GM18499 (cell line): Measurements from ENCODE around the gene TWSG1.
A peak's percentile ranks its signal among the peaks of the same experiment; 100 is the strongest.

Source experiments
- ATAC-seq: cut with Tn5 transposase; IDR thresholded peaks from one replicate; pipeline ENCODE4 v1.9.1; 2021; ENCODE audit warnings: moderate number of reproducible peaks; ENCODE audit not compliant: insufficient read depth, unreplicated experiment

The TWSG1 gene

DNA sequence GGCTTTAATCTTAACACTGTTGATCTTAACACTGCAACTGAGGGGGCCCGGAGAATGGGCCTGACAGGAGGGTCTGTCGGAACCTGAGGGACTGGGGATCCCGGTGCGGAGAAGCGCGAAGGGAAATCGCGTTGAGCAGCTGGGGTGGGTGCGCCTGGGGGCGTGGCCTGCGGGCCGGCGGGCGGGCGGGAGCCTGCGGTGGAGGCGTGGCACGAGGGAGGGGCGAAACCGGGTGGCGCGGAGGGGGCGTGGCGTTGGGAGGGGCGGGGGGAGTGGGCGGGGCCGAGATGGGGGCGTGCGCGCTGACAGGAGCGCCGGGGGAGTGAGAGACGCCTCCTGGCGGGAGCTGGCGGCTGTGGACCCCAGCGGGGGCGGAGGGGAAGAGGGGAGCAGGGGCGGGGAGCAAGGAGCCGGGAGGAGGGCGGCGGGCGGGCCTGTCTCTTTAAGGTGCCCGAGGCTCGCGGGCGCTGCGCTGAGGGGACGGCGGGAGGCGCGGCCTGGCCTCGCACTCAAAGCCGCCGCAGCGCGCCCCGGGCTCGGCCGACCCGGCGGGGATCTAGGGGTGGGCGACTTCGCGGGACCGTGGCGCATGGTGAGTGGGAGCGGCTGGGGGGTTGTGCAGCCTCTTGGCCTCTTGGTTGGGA is at the start of gene TWSG1:
Gene TWSG1, plus strand, starts transcription at position 445 of the 644 bp plus-strand sequence. CDS start 2,457 bp downstream, outside the sequence.
- peak; percentile 44 for ATAC-seq

- ATAC-seq: no peak
These were observed 49.0 kb upstream of the TWSG1 start for GRCh38 chr18:9285604-9286003.

GRCh38 chr18:9287036-9287435 is 47.5 kb upstream of the TWSG1 start:
- no peak for ATAC-seq

- ATAC-seq: no peak
These were observed 44.9 kb upstream of the TWSG1 start for GRCh38 chr18:9289698-9290097.

DNA sequence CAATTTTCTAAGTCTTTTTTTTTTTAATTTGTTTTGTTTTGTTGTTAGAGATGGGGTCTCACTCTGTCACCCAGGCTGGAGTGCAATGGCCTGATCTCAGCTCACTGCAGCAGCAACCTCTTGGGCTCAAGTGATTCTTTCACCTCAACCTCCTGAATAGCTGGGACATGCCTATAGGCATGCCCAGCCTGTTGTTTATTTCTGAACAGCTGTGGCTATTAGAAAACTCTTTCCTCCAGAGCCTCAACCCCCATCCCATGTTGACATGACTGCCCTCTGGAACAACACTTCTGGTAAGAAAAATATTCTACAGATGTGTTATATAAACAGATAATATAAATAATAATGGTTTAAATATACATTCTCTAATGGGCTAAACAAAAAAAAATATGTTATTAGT is 44.4 kb upstream of the TWSG1 start:
- no peak for ATAC-seq

DNA sequence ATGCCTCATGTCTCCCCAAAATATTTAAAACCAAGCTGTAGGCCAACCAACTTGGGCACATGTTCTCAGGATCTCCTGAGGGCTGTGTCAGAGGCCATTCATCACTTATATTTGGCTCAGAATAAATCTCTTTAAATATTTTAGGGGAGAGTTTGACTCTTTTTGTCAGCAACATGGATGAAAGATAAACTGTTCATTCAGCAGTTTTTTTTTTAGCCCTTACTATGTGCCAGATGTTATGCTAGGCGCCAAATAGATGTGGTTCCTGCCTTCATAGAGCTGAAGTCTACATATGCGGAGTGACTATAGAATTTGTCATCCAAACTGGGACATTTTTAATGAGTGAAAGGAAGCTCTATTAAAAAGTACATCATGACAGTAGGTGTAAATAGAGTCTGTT is 42.5 kb upstream of the TWSG1 start:
- ATAC-seq: no peak

- ATAC-seq: no peak
These were observed 40.6 kb upstream of the TWSG1 start for GRCh38 chr18:9293948-9294347.

GRCh38 chr18:9296233-9297006 is 38.2 kb upstream of the TWSG1 start:
- ATAC-seq: no peak

GRCh38 chr18:9297007-9297393 is 37.6 kb upstream of the TWSG1 start:
- no peak for ATAC-seq

DNA sequence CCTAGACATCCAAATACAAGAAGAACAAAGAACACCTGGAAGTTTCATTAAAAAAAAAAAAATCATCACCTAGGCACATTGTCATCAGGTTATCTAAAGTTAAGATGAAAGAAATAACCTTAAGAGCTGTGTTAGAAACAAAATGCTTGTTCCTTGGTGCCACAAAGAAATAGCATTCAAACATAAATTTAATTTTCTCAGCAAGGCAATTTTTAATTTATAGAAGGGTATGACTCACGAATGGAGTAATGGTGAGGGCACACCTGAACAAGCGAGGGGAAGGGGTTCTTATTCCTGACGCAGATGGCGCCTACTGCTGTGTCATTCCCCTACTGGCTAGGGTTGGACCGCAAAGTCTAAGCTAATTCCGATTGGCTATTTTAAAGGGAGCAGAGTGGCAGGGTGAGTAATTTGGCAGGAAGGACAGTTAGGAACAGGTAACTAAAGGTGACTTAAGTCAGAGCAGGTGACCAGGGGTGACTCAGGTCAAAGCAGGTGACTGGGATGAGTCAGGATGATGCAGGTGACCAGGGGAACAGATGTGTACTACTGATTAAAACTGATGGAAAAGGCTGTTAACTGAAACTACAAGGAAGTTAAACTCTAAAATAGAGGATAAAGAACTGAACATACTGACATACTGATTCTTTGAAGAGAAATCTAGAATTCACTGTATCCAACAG is 30.0 kb upstream of the TWSG1 start:
- ATAC-seq: no peak

DNA sequence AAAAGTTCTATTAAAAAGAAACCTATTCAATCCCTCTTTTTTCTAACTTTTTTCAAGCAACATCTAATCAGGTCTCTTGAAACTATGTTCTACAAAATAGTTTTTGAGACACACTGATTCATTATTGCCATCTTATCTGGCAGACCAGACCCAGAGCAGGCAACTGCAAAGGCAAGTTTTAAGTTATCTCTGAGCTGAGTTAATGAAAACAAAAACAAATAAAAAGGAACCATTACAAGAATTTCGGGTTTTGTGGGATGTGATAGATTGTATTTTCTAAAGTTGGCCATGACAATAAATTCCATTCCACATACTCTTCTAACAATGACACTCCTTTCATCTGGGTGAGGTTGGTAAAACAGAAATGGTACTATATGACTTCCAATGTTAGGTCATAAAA is 15.2 kb upstream of the TWSG1 start:
- no peak for ATAC-seq

DNA sequence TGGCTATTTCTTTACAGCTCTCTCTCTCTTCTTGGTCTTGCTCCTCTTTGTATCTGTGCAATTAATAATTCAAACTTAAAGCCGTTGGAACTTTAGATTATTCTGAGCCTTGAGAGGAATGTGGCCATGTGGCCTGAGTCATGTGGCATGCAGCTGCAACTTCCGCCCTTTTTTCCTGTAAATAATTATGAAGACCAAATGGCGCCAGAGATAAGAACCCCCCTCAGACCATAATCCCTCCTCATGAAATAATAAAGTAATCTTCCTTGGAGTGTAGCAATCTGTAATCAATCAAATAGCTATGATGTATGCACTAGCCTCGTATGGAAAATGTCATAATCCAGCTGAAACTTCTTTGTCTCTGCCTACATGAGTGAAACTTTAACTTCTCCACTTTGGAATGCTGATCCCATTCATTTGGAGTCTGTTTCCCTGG is 13.5 kb upstream of the TWSG1 start:
- ATAC-seq: no peak

DNA sequence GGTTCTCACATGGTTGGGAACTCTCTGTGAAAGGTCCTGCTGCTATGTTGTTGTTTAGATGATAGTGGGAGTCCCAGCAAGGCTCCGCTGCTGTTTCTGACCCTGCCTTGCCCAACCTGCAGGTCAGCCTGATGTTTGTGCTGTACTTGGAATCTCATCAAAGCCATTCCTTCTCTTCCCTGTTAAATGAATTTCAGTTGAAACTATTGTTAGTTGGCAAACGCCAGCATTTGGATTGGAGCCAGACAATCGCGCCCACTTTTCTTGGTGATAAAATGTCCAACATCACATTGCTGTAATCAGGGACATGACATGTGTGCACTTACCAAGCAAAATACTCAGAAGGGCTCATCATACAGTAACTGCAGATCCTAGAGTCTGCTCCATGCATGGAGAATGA is 12.8 kb upstream of the TWSG1 start:
- no peak for ATAC-seq

DNA sequence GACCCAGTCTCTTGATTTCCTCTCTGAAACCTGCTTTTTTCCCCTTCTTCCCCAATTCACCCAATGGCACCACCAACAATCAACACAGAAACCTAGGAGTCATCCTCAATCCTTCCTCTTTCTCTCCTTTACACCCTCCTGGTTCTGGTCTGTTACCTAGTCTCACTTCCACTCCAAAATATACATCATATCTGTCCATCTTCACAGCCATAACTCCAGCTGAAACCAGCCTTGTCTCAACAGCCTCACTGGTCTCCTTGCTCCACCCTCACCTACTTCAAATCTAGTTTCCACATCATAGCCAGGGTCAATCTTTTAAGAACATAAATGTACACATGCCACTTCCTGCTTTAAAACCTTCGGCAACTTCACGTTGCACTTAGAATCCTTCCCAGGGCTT is 11.8 kb upstream of the TWSG1 start:
- ATAC-seq: no peak

GRCh38 chr18:9323750-9324445 is 10.7 kb upstream of the TWSG1 start:
- no peak for ATAC-seq

DNA sequence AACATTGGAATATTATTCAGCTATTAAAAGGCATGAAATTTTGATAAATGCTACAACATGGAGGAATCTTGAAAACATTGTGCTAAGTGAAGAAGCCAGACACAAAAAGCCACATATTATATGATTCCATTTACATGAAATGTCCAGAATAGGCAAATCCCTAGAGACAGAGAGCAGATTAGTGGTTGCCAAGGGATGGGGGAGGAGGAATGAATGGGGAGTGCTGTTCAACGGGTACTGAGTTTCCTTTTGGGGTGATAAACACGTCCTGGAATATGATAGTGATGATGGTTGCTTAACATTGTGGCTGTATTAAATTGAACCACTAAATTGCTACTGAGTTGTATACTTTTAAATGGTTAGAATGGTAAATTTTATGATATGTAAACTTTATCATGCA is 8.9 kb upstream of the TWSG1 start:
- no peak for ATAC-seq

GRCh38 chr18:9328776-9329175 is 5.8 kb upstream of the TWSG1 start:
- ATAC-seq: no peak

GRCh38 chr18:9329471-9329870 is 5.1 kb upstream of the TWSG1 start:
- ATAC-seq: no peak

DNA sequence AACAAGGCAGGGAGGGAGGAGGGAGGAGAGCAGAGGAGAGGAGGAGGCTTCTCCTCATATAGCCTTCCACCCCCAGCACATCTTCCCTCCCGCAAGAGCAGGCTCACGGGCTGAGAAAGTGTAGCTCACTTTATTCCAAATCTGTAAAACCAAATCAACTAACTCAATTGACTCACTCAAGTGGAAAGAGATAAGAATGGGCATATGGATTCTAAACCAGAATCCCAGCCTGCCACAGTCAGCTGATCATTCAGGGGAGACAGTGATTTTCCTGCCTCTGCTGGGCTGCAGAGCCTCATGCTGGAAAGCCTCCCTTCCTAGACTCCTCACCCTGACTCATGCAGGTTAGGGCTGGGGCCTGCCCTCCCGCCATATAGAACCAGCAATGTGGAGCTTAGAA is 4.2 kb upstream of the TWSG1 start:
- ATAC-seq: no peak

- ATAC-seq: peak; percentile 30
These were observed 888 bp upstream of the TWSG1 start for GRCh38 chr18:9333441-9334328.
